Adrenal gland (tissue), 5 donors: Measurements from ENCODE around the gene ASB10.

Experiments
- POLR2A ChIP-seq, 2 donors: fragments of 450-650 bp; IDR thresholded peaks; one replicate each; pipeline ENCODE4 v1.6.1; 2017; ENCODE audit warnings: antibody characterized with exemption in 2 of 2, mild to moderate bottlenecking in 2 of 2, moderate library complexity in 1 of 2
- TF ChIP-seq, protein P1 (sequence below), 6 experiments: fragments of 450-650 bp in 4 of 6; fragments of 200-600 bp in 2 of 6; sonication (generic) in 1 of 6; IDR thresholded peaks; 1 replicate in 5 of 6; 2 replicates in 1 of 6; pipeline versions ENCODE4 v1.5.1 to v1.8.0; 2016 to 2021; ENCODE audit warnings: antibody characterized with exemption in 6 of 6, mild to moderate bottlenecking in 2 of 6, moderate library complexity in 1 of 6
- donor health status: DM: no; HTN: no; CAD: no.

DNA sequence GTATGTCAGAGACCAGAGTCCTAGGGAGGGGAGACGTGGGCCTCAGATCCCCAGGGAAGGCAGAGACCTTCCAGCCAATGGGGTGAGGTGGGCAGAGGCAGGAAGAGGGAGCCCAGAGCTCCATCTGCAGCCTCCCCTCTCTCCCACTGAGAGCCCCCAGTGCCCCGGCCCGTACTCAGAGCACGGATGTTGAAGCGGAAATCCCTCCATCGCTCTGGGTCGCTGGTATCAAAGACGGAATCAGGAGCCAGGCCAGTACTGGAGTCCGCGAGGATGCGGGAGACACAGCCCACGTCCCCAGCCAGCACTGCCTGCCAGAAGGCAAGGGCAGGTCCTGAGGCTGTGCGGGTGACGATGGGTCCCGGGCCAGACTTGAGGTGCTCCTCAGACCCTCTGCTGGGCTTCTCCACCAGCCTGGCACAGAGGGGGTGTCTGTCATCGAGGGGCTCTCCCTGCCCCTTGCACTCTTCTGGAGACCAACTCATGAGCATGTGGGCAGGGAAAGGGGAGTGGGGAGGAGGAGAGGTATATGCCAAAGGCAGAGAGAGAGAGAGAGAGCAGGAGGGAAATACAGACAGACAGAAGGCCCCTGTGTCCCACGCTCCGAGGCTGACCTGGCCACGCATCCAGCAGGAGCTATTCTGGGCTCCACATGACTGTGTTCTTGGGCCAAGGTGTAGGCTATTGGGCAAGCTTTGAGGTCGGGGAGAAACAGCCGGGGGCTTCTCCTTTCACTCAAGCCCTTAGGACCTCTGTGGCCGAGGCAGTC lies at the start of gene ASB10:
- TF ChIP-seq, protein P1, sequence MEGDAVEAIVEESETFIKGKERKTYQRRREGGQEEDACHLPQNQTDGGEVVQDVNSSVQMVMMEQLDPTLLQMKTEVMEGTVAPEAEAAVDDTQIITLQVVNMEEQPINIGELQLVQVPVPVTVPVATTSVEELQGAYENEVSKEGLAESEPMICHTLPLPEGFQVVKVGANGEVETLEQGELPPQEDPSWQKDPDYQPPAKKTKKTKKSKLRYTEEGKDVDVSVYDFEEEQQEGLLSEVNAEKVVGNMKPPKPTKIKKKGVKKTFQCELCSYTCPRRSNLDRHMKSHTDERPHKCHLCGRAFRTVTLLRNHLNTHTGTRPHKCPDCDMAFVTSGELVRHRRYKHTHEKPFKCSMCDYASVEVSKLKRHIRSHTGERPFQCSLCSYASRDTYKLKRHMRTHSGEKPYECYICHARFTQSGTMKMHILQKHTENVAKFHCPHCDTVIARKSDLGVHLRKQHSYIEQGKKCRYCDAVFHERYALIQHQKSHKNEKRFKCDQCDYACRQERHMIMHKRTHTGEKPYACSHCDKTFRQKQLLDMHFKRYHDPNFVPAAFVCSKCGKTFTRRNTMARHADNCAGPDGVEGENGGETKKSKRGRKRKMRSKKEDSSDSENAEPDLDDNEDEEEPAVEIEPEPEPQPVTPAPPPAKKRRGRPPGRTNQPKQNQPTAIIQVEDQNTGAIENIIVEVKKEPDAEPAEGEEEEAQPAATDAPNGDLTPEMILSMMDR (IDR thresholded peaks at IDR 0.05) = no peak
- TF ChIP-seq POLR2A (IDR thresholded peaks at IDR 0.05) = no peak
